GM23338 (cell line): ENCODE measurements around the gene C6. TPM values are rescaled to one million over a fixed set of nuclear protein-coding genes. Genes with fewer than 3 reads are reported as not detected.

Experiments used
- ATAC-seq: fragments of 200-7000 bp; cut with Tn5 transposase; 3 replicates; pipeline ENCODE4 v1.9.1; 2020
- DNase-seq: peaks from one replicate; pipeline ENCODE4 v3.0.0-alpha.2; 2015; ENCODE audit warnings: low spot score
- H2AFZ ChIP-seq: fragments of 200-600 bp; sonication (generic); 2 replicates; pipeline ENCODE4 v1.8.0; 2016; ENCODE audit warnings: antibody characterized with exemption, mild to moderate bottlenecking, moderate library complexity
- H3F3A ChIP-seq: fragments of 200-600 bp; sonication (generic); replicated peaks from 2 replicates; pipeline ENCODE4 v1.8.0; 2017; ENCODE audit warnings: antibody characterized with exemption, mixed run types, low read depth
- H3K27ac ChIP-seq: fragments of 200-600 bp; sonication (generic); 2 replicates; pipeline ENCODE4 v1.6.1; 2016; ENCODE audit warnings: low read depth
- H3K27me3 ChIP-seq: fragments of 200-600 bp; sonication (generic); 2 replicates; pipeline ENCODE4 v1.8.0; 2016; ENCODE audit warnings: mild to moderate bottlenecking, mixed run types, moderate library complexity; ENCODE audit not compliant: insufficient read depth
- H3K36me3 ChIP-seq: fragments of 200-600 bp; sonication (generic); 2 replicates; pipeline ENCODE4 v1.8.0; 2016; ENCODE audit warnings: mild to moderate bottlenecking; ENCODE audit not compliant: insufficient read depth
- H3K4me1 ChIP-seq: fragments of 200-600 bp; sonication (generic); 2 replicates; pipeline ENCODE4 v1.8.0; 2016; ENCODE audit warnings: mild to moderate bottlenecking, moderate library complexity; ENCODE audit not compliant: insufficient read depth
- H3K4me2 ChIP-seq: fragments of 200-600 bp; sonication (generic); 2 replicates; pipeline ENCODE4 v1.7.1; 2017; ENCODE audit warnings: mixed run types
- H3K4me3 ChIP-seq: fragments of 200-600 bp; sonication (generic); 2 replicates; pipeline ENCODE4 v1.6.1; 2016; ENCODE audit warnings: mixed run types
- H3K79me2 ChIP-seq: fragments of 200-600 bp; sonication (generic); replicated peaks from 2 replicates; pipeline ENCODE4 v1.8.0; 2017; ENCODE audit warnings: mild to moderate bottlenecking; ENCODE audit not compliant: insufficient read depth
- H3K9me2 ChIP-seq: fragments of 200-600 bp; sonication (generic); 2 replicates; pipeline ENCODE4 v1.8.0; 2017; ENCODE audit not compliant: insufficient read depth
- H4K20me1 ChIP-seq: fragments of 200-600 bp; sonication (generic); replicated peaks from 2 replicates; pipeline ENCODE4 v1.8.0; 2017; ENCODE audit warnings: mild to moderate bottlenecking; ENCODE audit not compliant: insufficient read depth
- H3K27ac Mint-ChIP-seq: 2 replicates; pipeline ENCODE4 v1.8.0; 2020; ENCODE audit warnings: inconsistent platforms, mild to moderate bottlenecking, moderate library complexity, mixed read lengths
- H3K27me3 Mint-ChIP-seq: 3 replicates; pipeline ENCODE4 v1.8.0; 2022; ENCODE audit warnings: low read depth, mild to moderate bottlenecking, moderate library complexity, mixed read lengths, inconsistent platforms; ENCODE audit not compliant: insufficient read depth, poor library complexity
- H3K36me3 Mint-ChIP-seq: 3 replicates; pipeline ENCODE4 v1.8.0; 2021; ENCODE audit warnings: low read depth, mild to moderate bottlenecking, inconsistent platforms, moderate library complexity, mixed read lengths
- H3K4me1 Mint-ChIP-seq: 3 replicates; pipeline ENCODE4 v1.8.0; 2020; ENCODE audit warnings: mild to moderate bottlenecking, inconsistent platforms, mixed read lengths
- H3K4me3 Mint-ChIP-seq: 3 replicates; pipeline ENCODE4 v1.8.0; 2021; ENCODE audit warnings: moderate library complexity, mild to moderate bottlenecking, inconsistent platforms, mixed read lengths
- H3K9me3 Mint-ChIP-seq: 3 replicates; pipeline ENCODE4 v1.8.0; 2020; ENCODE audit warnings: moderate library complexity, mild to moderate bottlenecking, inconsistent platforms, mixed read lengths
- CREB1 ChIP-seq: fragments of 250-450 bp; sonication (Bioruptor Pico); IDR thresholded peaks from 2 replicates; pipeline ENCODE4 v1.5.0; 2020; ENCODE audit warnings: low read depth, mild to moderate bottlenecking, moderate library complexity
- CTCF ChIP-seq, 2 experiments: fragments of 200-600 bp in 1 of 2; sonication (generic) in 1 of 2; conservative IDR thresholded peaks; 2 replicates each; pipeline versions ENCODE4 v1.5.1 to v1.6.1; 2016 to 2017; ENCODE audit warnings: antibody characterized with exemption in 2 of 2, low read depth in 2 of 2, mild to moderate bottlenecking in 2 of 2, moderate library complexity in 1 of 2
- ETS1 ChIP-seq: IDR thresholded peaks from 2 replicates; pipeline ENCODE4 v1.6.1; 2016; ENCODE audit warnings: antibody characterized with exemption
- EZH2 ChIP-seq: fragments of 200-600 bp; sonication (generic); IDR thresholded peaks from one replicate; pipeline ENCODE4 v1.8.0; 2017; ENCODE audit warnings: antibody characterized with exemption, mild to moderate bottlenecking, low read depth; ENCODE audit not compliant: unreplicated experiment
- EZH2phosphoT487 ChIP-seq: fragments of 200-600 bp; sonication (generic); IDR thresholded peaks from one replicate; pipeline ENCODE4 v1.8.1; 2018; ENCODE audit warnings: antibody characterized with exemption; ENCODE audit not compliant: unreplicated experiment
- JUNB ChIP-seq: IDR thresholded peaks from one replicate; pipeline ENCODE4 v1.6.1; 2016; ENCODE audit warnings: antibody characterized with exemption; ENCODE audit not compliant: unreplicated experiment
- NANOG ChIP-seq: IDR thresholded peaks from 2 replicates; pipeline ENCODE4 v1.6.1; 2016; ENCODE audit warnings: antibody characterized with exemption, borderline replicate concordance
- POLR2AphosphoS5 ChIP-seq: IDR thresholded peaks from 2 replicates; pipeline ENCODE4 v1.6.1; 2016; ENCODE audit warnings: antibody characterized with exemption, low read depth
- REST ChIP-seq: IDR thresholded peaks from one replicate; pipeline ENCODE4 v1.6.1; 2018; ENCODE audit warnings: antibody characterized with exemption; ENCODE audit not compliant: unreplicated experiment
- STAT1 ChIP-seq: IDR thresholded peaks from one replicate; pipeline ENCODE4 v1.6.1; 2016; ENCODE audit warnings: antibody characterized with exemption; ENCODE audit not compliant: unreplicated experiment
- ZNF114 ChIP-seq: fragments of 250-450 bp; sonication (Bioruptor Pico); IDR thresholded peaks from 2 replicates; pipeline ENCODE4 v1.5.0; 2020; ENCODE audit warnings: mild to moderate bottlenecking, moderate library complexity
- ZNF331 ChIP-seq: fragments of 250-450 bp; sonication (Bioruptor Pico); IDR thresholded peaks from 2 replicates; pipeline ENCODE4 v1.5.0; 2020; ENCODE audit warnings: low read depth, mild to moderate bottlenecking, moderate library complexity
- ZNF462 ChIP-seq: fragments of 250-450 bp; sonication (Bioruptor Pico); IDR thresholded peaks from 2 replicates; pipeline ENCODE4 v1.5.0; 2020; ENCODE audit warnings: mild to moderate bottlenecking, moderate library complexity
- polyA plus RNA-seq: library from polyadenylated mRNA; unstranded; fragments of >200 nt; fragmentation: Nextera tagmentation; extraction: Ambion mirVana; gene quantifications from 2 replicates; pipeline ENCODE4 v1.2.1, GENCODE V29; 2016
- total RNA-seq: library from RNA; depleted of rRNA; stranded (reverse); fragments of >200 nt; shearing (Covaris generic); gene quantifications from 2 replicates; pipeline ENCODE4 v1.2.3, GENCODE V29; 2014

Gene C6
- total and polyA plus RNA-seq, 2 experiments from 2014 or later = not detected

GRCh38 chr5:41176952-41177351 lies 36.4 kb downstream of the C6 start:
- Mint-ChIP-seq H3K4me1 (no peaks in the 10 kb centered on the region), H3K27ac (no peak overlapping the region), H3K36me3 (no peaks in the 10 kb centered on the region), H3K9me3 (no peaks in the 10 kb centered on the region), H3K4me3 (no peak overlapping the region), H3K27me3 (no peaks in the 10 kb centered on the region)
- DNase-seq (no peak), ATAC-seq (no peak)
- Histone ChIP-seq H3F3A (no peaks in the 10 kb centered on the region), H3K4me2 (no peak overlapping the region), H3K36me3 (no peaks in the 10 kb centered on the region), H4K20me1 (no peaks in the 10 kb centered on the region), H3K79me2 (no peaks in the 10 kb centered on the region), H3K27me3 (no peaks in the 10 kb centered on the region), H3K4me1 (no peaks in the 10 kb centered on the region), H2AFZ (no peak overlapping the region), H3K9me2 (peaks cover 7% of the 10 kb centered on the region; the same call in 1 of the 2 replicates), H3K4me3 (no peak overlapping the region), H3K27ac (no peak overlapping the region)
- TF ChIP-seq CREB1 (CRISPR knock-in tag) (no peak), POLR2AphosphoS5 (no peak), EZH2phosphoT487 (no peak), REST (no peak), ZNF114 (CRISPR knock-in tag) (no peak), STAT1 (no peak), ZNF331 (CRISPR knock-in tag) (no peak), JUNB (no peak), CTCF (conservative IDR thresholded peaks at IDR 0.05; ENCODE audit: low read depth in 2 of 2) (no peak), ETS1 (no peak), EZH2 (no peak), ZNF462 (CRISPR knock-in tag) (no peak), NANOG (no peak)
